Uterus (tissue), 2 donors: ENCODE data around the gene MSX1.

ENCODE experiments used
- POLR2A ChIP-seq, 2 donors: fragments of 450-650 bp; IDR thresholded peaks; one replicate each; pipeline ENCODE4 v1.6.1; 2016; ENCODE audit warnings: antibody characterized with exemption in 2 of 2, mild to moderate bottlenecking in 1 of 2, moderate library complexity in 1 of 2
- TF ChIP-seq, protein P1 (sequence below), 4 experiments: fragments of 200-600 bp in 2 of 4; fragments of 450-650 bp in 2 of 4; sonication (generic) in 2 of 4; IDR thresholded peaks; one replicate each; pipeline ENCODE4 v1.5.1; 2016 to 2019; ENCODE audit warnings: antibody characterized with exemption in 4 of 4, mild to moderate bottlenecking in 2 of 4, moderate library complexity in 1 of 4

DNA sequence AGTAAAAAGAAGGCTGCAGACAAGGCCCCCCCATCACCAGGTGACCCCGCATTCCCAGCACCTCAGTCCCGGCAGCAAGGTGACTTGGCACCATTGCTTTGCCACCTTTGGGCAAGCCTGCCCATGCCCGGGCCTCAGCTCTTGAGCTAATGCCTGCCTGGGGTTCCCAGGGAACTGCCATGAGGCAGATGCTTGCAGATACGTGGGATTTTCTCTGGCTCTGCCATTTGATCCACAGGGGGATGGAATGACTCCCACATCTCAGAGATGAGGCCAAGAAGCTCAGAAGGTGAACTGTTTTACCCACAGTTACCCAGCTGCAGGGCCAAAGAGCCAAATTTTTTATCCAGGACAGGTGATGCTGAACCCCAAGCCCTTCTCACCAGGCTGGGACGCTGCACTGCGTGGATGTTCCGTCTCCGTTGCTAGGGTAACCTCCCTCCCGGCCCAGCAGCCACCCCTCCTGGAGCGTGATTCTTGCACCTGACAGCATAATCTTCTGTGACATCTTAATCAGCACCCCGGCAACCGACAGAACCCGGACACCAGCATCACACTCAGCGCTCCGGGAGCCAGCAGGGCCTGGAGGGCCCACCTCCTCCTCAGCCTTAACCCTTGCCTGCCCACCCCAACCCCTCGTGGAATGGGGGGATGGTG, 15.7 kb upstream of the MSX1 start:
- TF ChIP-seq, protein P1, sequence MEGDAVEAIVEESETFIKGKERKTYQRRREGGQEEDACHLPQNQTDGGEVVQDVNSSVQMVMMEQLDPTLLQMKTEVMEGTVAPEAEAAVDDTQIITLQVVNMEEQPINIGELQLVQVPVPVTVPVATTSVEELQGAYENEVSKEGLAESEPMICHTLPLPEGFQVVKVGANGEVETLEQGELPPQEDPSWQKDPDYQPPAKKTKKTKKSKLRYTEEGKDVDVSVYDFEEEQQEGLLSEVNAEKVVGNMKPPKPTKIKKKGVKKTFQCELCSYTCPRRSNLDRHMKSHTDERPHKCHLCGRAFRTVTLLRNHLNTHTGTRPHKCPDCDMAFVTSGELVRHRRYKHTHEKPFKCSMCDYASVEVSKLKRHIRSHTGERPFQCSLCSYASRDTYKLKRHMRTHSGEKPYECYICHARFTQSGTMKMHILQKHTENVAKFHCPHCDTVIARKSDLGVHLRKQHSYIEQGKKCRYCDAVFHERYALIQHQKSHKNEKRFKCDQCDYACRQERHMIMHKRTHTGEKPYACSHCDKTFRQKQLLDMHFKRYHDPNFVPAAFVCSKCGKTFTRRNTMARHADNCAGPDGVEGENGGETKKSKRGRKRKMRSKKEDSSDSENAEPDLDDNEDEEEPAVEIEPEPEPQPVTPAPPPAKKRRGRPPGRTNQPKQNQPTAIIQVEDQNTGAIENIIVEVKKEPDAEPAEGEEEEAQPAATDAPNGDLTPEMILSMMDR (IDR thresholded peaks at IDR 0.05), result no peak
- no peak for TF ChIP-seq POLR2A (IDR thresholded peaks at IDR 0.05)
